Measurements from ENCODE around the gene KNDC1.
"Not testable (repeated sequence)": the region's sequence is repeated elsewhere in the genome, so short reads cannot be mapped to it uniquely, and the experiment has no call there.

The KNDC1 gene

DNA sequence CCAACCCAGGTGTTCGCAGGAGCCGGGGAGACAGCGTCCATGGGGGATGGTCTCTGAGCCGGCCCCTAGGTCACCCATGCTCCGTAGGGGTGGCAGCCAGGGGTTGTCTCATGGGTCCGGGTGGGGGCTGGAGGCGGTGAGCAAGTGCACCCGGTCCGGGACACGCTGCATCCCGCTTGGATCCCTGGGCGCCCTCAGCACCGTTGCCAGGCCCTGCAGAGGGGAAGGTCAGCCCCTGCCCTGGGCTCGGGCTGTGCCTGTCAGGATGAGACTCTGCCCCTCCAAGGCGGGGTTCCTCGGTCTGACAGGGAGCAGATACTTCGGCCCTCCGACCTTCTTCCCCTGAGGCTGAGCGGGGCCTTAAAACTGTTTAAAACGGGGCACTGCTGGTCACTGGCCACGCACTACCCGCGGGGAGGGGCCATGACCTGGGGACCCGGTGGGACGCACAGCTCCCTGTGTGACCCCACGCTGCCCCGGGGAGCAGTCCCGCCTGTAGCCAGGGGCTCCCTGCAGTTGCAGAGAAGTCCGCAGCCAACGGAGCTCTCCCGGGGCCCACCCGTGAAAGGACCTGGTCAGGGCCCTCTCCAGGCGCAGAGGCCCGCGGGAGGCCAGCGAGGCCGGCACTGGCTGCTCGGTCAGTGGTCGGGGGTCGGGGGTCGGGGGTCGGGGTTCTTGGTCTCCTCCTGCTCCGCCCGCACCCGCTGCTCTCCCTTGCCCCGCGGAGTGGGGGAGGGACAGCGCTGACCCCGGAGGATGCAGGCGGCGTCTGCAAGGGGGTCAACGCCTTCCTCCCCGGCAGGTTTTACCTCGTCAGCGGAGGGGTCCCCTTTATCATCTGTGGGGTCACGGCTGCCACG lies 33.4 kb upstream of the KNDC1 start:
- DNase-seq (ENCODE audit: low spot score) = no peak

DNA sequence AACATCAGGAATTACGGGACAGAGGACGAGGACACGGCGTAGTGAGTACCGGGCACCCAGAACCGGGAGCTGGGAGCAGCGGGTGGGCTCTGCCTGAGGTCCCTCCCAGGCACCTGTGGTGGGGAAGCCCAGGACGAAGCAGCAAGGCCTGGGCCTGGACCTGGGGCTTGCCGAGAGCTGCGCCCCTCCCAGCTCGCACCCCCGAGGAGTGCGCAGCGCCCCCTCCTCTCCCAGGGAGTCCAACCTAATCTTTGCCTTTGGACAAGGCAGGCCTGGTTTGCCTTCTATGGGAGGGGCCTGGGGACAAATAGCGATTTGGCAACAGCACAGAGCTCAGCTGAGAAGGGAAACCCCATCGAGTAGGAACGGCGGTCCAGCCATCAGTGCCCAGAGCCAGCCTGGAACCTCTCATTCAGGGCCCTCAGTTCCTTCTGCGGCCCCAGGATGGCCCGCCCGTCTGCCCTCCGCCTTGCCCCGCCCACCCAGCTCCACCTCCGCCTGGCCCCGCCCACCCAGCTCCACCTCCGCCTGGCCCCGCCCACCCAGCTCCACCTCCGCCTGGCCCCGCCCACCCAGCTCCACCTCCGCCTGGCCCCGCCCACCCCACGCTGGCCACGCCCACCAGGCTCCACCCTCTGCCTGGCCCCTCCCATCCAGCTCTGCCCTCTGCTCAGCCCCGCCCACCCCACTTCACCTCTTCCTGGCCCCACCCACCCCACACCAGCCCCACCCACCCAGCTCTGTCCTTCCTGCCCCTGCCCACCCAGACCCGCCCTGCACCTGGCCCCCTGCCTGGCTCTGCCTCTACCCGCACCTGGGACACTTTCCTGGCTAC lies 32.5 kb upstream of the KNDC1 start:
- no peak for DNase-seq (ENCODE audit: low spot score)

DNA sequence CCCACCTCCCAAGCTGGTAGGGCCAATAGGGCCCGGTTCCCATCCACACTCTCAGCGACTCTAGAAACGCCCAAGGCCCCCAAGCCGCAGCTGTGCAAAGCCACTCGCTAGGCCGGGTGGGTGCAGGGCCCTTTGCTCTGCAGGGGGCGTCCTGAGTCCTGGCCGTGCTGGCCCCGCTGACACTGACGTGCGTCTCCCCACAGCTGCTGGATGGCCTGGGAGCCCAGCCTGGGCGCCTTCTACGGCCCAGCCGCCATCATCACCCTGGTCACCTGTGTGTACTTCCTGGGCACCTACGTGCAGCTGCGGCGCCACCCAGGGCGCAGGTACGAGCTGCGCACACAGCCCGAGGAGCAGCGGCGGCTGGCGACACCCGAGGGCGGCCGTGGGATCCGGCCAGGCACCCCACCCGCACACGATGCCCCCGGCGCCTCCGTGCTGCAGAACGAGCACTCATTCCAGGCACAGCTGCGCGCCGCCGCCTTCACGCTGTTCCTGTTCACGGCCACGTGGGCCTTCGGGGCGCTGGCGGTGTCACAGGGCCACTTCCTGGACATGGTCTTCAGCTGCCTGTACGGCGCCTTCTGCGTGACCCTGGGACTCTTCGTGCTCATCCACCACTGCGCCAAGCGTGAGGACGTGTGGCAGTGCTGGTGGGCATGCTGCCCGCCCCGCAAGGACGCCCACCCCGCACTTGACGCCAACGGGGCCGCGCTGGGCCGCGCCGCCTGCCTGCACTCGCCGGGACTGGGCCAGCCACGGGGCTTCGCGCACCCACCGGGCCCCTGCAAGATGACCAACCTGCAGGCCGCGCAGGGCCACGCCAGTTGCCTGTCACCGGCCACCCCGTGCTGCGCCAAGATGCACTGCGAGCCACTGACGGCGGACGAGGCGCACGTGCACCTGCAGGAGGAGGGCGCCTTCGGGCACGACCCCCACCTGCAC lies 31.6 kb upstream of the KNDC1 start:
- no peak for DNase-seq (ENCODE audit: low spot score)

DNA sequence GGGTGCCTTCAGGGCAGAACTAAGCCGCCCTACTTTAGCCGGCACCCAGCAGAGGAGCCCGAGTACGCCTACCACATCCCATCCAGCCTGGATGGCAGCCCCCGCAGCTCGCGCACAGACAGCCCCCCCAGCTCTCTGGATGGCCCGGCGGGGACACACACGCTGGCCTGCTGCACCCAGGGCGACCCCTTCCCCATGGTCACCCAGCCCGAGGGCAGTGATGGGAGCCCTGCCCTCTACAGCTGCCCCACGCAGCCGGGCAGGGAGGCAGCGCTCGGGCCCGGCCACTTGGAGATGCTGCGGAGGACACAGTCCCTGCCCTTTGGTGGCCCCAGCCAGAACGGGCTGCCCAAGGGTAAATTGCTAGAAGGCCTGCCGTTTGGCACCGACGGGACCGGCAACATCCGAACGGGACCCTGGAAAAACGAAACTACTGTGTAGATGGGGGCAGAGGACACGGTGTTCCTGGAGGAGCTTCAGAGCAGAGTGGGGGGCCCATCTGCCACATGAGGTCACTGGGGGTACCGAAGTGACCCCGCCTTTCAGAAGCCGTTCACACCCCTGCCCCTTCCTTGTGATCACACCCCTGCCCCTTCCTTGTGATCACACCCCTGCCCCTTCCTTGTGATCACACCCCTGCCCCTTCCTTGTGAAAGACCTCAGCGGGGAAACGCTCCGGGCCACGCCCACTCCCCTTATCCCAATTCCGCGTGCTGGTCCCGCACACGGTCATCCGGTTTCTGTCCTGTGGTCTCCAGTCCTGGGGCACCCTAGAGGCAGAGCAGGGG lies 30.8 kb upstream of the KNDC1 start:
- DNase-seq (ENCODE audit: low spot score) = no peak

DNA sequence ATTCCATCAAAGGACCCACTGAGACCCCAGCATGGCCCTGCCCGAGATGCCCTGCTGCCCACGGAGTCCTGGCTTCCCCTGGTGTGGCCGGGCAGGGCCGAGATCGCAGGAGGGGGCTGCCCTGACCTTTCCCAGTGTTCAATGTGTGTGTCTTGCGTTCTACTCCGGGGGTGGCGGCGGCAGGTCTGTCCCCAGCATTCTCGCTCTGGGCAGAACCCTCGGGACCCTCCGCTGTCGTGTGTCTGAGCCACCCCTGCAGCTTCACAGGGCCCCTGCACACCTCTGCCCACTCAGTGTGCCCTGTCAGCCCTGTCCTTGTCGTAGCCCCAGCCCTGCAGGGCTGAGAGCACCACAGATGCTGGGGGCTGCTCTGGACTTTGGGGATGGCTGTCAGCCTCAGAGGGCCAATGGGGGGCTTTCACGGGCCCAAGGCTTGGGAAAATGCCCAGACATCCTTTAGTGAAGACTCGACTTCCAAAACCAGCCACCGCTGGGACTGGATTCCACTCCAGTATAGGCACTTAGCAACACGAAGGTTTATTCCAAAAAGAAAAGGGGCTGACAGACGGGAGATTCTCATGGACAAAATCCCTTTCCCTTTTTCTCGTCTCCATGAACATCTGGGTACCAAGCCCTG lies 30.0 kb upstream of the KNDC1 start:
- no peak for DNase-seq (ENCODE audit: low spot score)

DNA sequence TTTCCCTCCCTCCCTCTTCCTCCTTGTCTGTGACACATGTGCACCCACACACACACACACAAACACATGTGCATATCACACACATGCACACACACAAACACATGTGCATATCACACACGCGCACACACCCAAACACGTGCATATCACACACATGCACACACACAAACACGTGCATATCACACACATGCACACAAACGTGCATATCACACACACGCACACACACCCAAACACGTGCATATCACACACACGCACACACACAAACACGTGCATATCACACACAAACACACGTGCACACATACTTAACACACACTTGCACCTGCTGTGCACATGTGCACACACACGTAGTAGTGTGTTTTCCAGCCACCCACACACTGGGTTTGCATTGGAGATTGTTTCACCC lies 29.4 kb upstream of the KNDC1 start:
- no peak for DNase-seq (ENCODE audit: low spot score)

DNA sequence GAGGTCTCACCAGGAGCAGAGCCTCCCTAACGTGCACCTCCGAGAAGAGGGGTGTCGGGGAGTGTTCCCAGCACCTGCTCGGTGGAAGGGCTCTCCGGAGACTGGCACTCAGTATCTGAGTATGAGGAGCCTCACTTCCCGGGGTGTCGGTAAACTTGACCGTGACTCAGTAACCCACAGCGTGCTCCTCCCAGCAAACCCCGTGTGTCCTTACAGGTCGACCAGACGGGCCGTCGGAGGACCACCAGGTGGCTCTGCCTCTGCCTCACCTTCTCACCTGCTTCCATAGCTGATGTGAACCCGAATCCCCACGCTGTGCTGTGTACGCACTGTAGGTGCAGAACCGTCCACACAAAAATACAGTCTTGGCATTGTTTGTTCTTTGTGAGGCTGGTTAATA lies 29.0 kb upstream of the KNDC1 start:
- DNase-seq (ENCODE audit: low spot score) = no peak

DNA sequence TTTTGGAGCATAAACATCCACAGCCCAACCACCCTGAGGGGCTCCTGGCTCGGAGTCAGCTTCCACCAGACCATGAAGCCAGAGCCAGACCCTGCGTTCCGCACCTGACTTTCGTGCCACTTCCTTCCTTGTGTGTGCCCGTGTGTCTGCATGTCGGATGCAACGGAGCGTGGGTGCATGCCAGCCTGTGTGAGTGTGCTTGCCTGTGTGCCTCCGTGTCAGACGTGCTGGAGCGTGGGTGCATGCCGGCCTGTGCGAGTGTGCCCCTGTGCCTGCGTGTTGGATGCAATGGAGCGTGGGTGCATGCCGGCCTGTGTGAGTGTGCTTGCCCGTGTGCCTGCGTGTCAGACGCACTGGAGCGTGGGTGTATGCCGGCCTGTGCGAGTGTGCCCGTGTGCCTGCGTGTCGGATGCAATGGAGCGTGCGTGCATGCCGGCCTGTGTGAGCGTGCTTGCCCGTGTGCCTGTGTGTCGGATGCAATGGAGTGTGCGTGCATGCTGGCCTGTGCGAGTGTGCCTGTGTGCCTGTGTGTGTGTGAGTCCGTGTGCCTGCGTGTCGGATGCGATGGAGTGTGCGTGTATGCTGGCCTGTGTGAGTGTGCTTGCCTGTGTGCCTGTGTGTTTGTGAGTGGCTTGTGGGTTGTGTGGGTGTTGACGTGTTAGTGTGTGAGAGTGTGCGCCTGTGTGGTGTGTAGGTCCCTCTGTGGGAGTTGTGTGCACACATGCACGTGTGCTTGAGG lies 28.1 kb upstream of the KNDC1 start:
- DNase-seq (ENCODE audit: low spot score) = no peak

DNA sequence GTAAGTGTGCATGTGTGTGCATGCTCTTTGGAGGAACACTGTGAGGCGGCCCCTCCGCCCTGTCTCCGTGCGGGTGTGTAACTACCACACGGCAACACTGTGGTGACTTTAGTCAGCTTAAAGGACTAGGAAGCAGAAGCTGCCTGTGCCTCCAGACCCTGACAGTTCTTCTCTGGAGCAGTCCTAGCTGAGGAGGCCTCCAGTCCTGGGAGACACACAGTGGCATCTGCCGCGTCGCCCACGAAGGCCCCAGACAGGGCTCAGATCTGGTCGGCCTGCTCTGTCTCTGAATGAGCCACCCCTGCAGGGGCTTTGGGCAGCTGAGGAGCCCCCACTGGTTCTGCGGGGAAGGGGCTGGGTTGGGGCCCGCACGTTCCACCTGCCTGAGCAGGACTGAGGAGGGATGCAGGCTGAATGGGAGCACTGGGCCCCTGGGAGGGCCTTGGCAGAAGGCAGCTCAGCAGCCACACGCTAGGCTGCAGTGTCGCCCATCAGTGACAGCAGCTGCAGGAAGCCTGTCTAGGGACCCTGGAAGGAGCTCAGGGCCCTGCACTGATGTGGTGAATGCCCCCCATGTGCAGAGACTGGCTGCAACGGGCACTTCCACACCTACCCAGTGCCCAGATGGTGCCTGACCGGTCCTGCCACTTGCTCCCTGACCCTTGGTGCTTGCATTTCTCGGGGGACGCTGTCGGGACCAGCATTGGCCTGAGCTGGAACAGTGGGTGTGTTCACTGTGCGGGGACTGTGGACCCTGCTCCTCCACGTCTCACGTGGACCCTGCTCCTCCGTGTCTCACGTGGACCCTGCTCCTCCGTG lies 27.3 kb upstream of the KNDC1 start:
- no peak for DNase-seq (ENCODE audit: low spot score)

DNA sequence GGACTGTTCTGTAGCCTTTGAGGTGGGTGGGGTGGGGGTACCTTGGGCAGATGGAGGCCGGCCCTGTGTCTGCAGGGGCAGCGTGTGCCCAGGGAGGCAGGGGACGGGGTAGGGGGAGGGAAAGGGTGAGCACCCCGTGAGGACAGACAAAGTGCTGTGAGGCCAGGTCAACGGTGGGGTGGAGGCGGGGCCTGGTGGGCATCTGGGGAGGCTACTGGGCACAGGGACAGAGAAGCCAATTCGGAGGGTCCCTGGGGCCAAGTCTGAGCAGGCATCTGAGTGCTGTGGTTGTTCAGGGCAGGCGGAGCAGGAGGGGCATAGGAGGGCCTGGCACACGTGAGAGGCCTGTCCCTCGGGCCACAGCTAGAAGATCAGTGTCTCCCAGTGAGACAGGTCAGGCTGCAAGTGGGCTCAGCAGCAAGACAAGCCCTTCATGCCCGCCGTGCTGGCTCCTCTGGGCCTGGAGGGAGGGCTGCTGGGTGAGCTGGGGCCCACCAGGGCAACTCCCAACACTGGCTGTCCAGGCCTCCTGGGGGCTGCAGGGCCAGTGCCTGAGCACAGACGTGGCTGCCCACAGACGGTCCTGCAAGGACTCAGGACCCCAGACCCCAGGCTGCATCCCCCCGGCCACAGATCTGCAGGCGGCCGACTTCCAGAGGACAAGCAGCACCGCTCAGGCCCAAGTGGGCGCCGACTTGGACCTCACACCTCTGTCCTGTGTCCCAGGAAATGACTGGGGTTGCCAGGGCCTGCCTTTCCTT lies 26.4 kb upstream of the KNDC1 start:
- DNase-seq (ENCODE audit: low spot score) = no peak

DNA sequence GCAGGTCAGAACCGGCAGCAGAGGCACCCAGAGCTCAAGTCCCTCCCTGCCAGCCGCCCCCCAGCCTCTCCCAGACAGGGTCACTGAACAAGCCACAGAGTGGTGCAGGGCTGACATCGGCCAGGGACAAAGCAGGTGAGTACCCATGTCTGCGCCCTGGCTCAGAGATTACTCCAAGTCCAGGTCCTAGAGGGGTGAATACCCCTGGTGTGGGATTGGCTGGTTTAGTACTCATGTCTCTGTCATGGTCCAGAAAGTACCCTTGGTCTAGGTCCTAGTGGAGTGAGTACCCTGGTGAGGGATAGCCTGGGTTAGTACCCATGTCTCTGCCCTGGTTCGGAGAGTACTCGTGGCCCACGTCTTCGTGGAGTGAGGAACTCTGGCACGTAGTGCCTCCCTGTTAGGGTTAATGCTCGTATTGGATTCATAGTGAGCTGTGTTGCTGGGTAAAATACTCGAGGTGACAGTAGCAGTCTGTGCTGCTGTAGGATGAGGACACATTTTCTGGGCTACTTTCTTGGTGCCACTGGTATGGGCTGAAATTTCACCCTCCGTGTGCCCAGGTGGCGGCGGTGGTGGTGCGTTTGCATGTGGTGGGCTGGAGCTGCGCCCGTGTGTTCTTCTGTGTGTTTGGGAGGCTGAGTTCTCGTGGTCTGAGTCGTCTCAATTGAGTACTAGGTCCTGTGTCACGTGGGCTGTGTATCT lies 25.5 kb upstream of the KNDC1 start:
- DNase-seq (ENCODE audit: low spot score) = peak; percentile 15

DNA sequence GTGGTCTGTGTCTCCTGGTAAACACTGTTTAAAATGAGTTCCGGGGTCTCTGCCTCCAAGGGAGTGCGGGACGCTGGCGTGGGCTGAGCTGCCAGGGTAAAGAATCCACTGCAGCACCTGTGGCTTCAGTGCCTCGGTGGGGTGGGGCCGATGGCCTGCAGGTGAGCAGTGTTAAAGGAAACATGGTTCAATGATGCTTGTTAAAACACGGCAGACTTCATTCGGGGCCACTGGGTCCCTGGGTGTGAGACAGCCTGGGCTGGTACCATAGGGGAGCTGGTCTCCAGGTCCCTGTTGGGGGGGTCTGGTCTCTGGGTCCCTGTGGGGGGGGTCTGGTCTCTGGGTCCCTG lies 24.9 kb upstream of the KNDC1 start:
- DNase-seq (ENCODE audit: low spot score) = no peak

DNA sequence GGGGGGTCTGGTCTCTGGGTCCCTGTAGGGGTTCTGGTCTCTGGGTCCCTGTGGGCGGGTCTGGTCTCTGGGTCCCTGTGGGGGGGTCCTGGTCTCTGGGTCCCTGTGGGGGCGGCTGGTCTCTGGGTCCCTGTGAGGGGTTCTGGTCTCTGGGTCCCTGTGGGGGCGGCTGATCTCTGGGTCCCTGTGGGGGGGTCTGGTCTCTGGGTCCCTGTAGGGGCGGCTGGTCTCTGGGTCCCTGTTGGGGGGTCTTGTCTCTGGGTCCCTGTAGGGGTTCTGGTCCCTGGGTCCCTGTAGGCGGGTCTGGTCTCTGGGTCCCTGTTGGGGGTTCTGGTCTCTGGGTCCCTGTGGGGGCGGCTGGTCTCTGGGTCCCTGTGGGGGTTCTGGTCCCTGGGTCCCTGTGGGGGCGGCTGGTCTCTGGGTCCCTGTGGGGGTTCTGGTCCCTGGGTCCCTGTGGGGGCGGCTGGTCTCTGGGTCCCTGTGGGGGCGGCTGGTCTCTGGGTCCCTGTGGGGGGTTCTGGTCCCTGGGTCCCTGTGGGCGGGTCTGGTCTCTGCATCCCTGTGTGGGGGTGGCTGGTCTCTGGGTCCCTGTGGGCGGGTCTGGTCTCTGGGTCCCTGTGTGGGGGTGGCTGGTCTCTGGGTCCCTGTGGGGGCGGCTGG lies 22.4 kb upstream of the KNDC1 start:
- DNase-seq (ENCODE audit: low spot score) = not testable (repeated sequence)

DNA sequence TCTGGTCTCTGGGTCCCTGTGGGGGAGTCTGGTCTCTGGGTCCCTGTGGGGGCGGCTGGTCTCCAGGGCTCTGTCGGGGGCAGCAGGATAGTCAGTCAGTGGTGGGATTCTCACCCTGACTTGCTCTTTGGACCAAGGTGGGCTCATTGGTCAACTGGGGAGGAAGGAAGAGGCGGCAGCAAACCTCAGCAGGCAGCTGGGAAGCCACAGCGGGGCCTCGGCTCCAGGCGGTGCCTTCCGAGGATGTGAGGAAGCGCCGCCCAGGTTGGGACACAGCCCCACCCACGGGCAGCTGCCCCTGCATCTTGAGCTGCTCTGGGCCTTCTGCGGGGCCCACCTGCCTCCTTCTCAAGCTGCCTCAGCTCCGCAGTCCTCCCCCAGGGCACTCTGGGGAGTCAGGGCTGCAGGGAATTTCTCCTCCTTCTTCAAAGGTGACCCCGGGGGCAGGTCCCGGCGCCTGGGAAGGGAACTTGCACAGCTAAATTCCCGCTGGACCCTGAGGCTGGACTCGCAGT lies 20.4 kb upstream of the KNDC1 start:
- DNase-seq (ENCODE audit: low spot score) = no peak

DNA sequence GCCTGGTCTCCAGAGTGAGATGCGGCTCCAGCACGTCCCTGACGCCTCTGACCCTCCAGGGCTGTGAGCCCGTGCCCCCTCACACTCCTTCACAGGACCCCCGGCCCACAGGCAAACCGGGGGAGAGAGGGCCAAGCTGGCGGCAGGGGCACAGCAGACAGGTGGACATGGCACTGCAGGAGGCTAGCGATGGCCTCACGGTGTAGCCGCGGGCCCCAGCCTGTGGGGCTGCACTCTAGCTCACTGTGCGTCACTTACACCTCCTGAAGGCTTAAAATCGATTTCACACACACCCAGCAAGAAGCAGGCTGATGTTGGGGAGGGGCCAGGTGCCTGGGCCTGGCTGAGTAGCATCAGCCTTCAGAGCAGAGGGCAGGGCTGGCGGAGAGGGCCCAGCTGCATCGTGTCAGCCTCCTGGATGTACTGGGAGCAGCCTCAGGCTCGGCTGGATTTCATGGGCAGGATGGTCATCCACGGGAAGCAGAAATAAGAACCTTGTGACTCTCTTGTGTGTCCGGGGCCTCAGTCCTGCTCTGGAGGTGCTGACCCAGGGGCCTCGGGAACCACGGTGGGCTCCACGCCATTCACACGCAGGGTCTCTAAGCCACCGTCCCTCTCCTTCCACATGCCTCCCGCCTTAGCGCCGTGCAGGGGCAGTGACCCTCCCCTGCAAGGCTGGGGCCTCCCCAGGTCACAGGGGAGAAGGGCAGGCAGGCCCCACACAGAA lies 19.4 kb upstream of the KNDC1 start:
- DNase-seq (ENCODE audit: low spot score) = no peak

DNA sequence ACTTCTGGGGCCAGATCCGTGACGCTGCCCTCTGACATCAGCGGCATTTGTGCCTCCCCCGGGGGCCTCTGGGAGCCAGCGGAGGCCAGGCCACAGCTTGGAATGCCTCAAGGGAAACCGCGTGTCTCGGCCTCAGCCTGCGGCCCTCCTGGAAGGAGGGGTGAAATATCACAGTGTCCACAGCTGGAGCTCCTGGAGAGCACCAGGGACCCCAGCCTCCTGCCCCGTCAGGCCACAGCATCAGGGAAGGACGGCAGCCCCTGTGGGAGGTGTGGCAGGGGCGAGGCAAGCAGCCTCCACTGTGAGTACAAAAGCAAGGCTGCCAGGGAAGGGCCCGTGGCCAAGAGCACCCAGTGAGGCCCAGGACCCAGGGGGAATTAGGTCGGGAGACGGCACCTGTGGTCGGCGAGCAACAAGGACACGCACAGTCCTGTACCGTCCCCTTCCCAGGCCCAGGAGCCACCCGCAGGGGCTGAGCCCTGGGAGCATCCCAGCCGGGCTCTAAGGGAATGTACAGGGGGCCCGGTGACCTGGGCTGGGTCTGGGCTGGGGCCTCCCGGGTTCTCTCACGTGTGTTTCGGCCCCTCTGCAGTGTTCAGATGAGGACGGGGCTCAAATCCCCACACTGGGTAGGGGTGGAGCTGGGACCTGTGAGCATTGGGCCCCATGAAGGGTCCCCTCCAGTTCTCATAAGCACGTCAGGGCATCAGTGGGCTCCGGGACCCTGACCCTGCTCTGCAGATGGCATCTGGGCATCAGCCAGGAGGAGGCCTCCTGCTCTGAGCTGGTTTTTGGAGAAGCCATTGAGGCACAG lies 18.7 kb upstream of the KNDC1 start:
- no peak for DNase-seq (ENCODE audit: low spot score)

Measured in AG20443 (cell line).